ENCODE measurements around the gene CYB5R2.

GRCh38 chr11:7635137-7635536 is 38.2 kb downstream of the CYB5R2 start:
- no peak for TF ChIP-seq MAX (IDR thresholded peaks at IDR 0.05)
- TF ChIP-seq CTCF (IDR thresholded peaks at IDR 0.05; ENCODE audit: low read depth, low read length, missing input control): no peak
- TF ChIP-seq REST (IDR thresholded peaks at IDR 0.05): no peak
- no peak for TF ChIP-seq TAF1 (conservative IDR thresholded peaks at IDR 0.05)
- TF ChIP-seq RXRA (IDR thresholded peaks at IDR 0.05): no peak
- TF ChIP-seq EGR1 (IDR thresholded peaks at IDR 0.05; ENCODE audit: low read depth in 2 of 2): no peak
- TF ChIP-seq NR2F2 (IDR thresholded peaks at IDR 0.05): no peak
- no peak for TF ChIP-seq GABPA (IDR thresholded peaks at IDR 0.05 in 1 of 2, conservative IDR thresholded peaks at IDR 0.05 in 1 of 2)
- no peak for TF ChIP-seq RAD21 (IDR thresholded peaks at IDR 0.05)
- no peak for TF ChIP-seq SP1 (IDR thresholded peaks at IDR 0.05)
- TF ChIP-seq JUND (IDR thresholded peaks at IDR 0.05): no peak
- no peak for TF ChIP-seq YY1 (IDR thresholded peaks at IDR 0.05)
- TF ChIP-seq FOXA1 (IDR thresholded peaks at IDR 0.05): no peak
- no peak for TF ChIP-seq HNF4G (IDR thresholded peaks at IDR 0.05)
